GM19239 (cell line): ENCODE data around the gene ORMDL1.
"Not testable (repeated sequence)": the region's sequence is repeated elsewhere in the genome, so short reads cannot be mapped to it uniquely, and the experiment has no call there.

Source experiments
- DNase-seq: peaks from one replicate; pipeline ENCODE4 v3.0.0; 2011; ENCODE audit warnings: low spot score; ENCODE audit not compliant: insufficient read length
- FAIRE-seq: peaks from 2 replicates; lab custom pipeline; 2011; peaks lifted over from hg19 to GRCh38; lab: Jason Lieb, UNC

The ORMDL1 gene

GRCh38 chr2:189782221-189782671 is 1.9 kb downstream of the ORMDL1 start:
- FAIRE-seq (no peak), DNase-seq (no peak)

GRCh38 chr2:189772212-189772611 is 11.9 kb downstream of the ORMDL1 start:
- no peak for DNase-seq
- FAIRE-seq: no peak

DNA sequence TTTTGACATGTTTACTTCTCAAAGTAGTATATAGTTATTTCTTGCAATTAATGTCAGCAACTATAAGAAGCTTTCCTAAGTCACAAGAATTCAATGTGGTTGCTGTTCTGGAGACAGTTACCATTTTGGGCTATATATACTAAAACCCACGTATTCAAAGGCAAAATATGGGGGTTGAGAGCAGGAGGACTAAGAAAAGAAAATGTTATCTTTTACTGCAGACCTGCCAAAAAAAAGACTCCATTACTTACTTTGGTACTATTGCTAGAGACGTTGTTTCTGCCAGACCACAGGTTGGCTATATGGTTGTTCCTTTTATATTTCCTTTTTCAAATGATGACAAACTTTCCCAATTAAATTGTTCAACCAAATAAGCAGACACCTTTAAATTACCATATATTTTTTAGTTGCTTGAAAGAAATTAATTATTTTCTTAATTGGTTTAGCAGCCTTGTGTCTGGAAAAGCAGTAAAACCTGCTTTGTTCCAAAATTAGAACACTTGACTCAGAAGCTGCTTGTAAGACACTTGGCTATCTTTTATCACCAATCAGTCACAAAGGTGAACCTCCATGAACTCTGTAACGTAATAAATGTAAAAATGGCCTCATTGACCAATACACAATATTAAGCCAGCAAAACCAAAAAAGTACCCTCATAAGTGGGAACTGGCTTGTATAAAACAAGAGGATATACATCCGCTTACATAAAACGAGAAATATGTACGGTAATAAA is 13.4 kb downstream of the ORMDL1 start:
- DNase-seq (no peak), FAIRE-seq (no peak)

GRCh38 chr2:189763908-189764661 is 20.1 kb downstream of the ORMDL1 start:
- FAIRE-seq (peak; percentile 44), DNase-seq (no peak)

GRCh38 chr2:189762551-189763298 is 21.4 kb downstream of the ORMDL1 start, which contains the start of gene OSGEPL1:
TSS of gene OSGEPL1 (minus strand) at chr2:189762792. CDS start at chr2:189761640, 1,152 bp downstream.
- DNase-seq (peak; percentile 66), FAIRE-seq (peak; percentile 99)

DNA sequence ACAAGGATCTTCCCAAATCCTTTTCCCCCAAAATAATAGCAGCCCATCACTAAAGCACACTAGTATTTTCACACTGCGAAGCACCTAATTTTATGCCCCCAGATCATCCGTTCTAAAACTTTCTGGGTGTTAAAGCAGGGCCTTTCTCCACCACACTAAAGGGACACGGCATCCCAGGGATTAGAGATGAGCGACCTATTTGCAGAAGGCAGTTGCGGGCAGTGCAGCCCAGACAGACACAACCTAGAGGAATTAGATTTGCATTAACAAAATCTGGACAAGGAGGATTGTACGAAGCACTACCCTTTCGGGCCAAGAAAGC is 21.9 kb downstream of the ORMDL1 start:
- FAIRE-seq: no peak

DNA sequence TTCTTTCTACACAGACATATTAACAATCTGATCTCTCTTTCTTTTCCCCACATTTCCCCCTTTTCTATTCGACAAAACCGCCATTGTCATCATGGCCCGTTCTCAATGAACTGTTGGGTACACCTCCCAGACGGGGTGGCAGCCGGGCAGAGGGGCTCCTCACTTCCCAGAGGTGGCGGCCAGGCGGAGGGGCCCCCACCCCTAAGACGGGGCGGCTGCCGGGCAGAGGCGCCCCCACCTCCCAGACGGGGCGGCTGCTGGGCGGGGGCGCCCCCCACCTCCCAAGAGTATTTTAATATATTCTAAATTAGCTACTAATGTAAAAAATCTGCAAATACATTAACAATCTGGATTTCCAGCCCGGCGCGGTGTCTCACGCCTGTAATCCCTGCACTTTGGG is 24.0 kb downstream of the ORMDL1 start:
- not testable (repeated sequence) for DNase-seq, FAIRE-seq

More for the DNA sequence above, 21.9 kb downstream of the ORMDL1 start:
- DNase-seq: no peak

- FAIRE-seq: no peak
- DNase-seq: no peak
Measured at GRCh38 chr2:189756311-189756952, 27.7 kb downstream of the ORMDL1 start.

DNA sequence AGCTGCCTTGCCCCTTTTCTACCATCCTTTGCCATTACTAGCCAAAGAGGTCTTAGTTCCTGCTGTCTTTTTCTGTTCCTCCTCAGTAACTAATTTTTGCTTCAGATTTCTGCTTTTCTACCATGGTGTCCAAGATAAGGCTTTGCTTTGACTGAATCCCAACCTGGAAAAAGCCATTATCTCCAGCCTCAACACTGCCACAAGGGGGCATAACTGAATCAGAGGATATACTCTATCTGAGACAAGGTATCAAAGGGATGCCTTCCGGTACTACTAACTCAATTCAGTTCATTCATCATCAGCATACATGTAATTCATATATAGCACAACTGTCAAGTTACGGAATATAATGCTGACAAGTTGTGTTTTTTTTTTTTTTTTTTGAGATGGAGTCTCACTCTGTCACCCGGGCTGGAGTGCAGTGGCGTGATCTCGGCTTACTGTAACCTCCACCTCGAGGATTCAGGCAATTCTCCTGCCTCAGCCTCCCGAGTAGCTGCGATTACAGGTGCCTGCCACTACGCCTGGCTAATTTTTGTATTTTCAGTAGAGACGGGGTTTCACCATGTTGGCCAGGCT is 33.0 kb downstream of the ORMDL1 start:
- DNase-seq: no peak
- FAIRE-seq: peak; percentile 80

DNA sequence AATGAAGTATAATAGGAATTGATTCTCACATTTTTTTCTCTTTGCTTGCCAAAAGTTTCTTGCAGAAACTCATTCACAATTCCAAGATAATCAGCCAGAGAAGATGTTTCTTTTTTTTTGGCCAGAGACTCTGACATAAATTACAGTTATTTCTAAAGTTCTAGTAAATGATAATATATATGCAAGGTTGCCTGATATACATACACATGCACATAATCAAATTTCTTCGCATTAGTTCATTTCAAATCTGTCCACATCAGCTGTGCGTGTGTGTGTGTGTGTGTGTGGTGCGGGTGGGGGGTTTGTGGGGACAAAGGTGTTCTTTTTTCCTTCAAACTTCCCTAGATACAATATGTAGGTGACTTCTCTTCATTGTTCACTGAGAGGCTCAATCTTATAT is 54.7 kb downstream of the ORMDL1 start:
- DNase-seq (no peak), FAIRE-seq (no peak)

DNA sequence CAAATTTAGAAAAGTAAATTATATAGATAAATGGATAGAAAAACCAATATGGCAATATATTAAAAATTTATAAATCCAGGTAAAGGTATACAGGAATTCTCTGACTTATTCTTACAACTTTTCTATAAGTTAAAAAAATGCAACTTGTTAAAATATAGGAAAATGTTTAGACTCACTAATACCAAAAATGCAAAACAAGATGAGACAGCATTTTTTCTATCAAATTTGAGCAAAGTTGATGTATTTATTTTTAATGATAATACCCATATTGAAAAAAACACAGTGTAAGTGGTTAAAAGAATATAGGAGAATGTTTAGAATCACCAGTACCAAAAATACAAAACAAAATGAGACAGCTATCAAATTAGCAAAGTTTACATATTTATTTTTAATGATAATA is 57.3 kb downstream of the ORMDL1 start:
- DNase-seq (no peak), FAIRE-seq (no peak)

GRCh38 chr2:189726271-189726670 is 57.9 kb downstream of the ORMDL1 start:
- no peak for DNase-seq
- peak; percentile 49 for FAIRE-seq

- FAIRE-seq (no peak), DNase-seq (no peak)
Measured at GRCh38 chr2:189723192-189723591, 60.9 kb downstream of the ORMDL1 start.
